MM.1S (cell line): ENCODE data around the gene MVB12B.

Source experiments
- DNase-seq: peaks from one replicate; pipeline ENCODE4 v3.0.0-alpha.2; 2015
- H2AFZ ChIP-seq: fragments of 300-600 bp; sonication (generic); 2 replicates; pipeline ENCODE4 v1.6.0; 2016; ENCODE audit warnings: antibody characterized with exemption, low read length
- H3F3A ChIP-seq: fragments of 300-600 bp; sonication (generic); 2 replicates; pipeline ENCODE4 v1.6.1; 2016; ENCODE audit warnings: mild to moderate bottlenecking, antibody characterized with exemption, low read length, moderate library complexity, mixed read lengths; ENCODE audit not compliant: insufficient read depth
- H3K27ac ChIP-seq: fragments of 300-600 bp; sonication (generic); 2 replicates; pipeline ENCODE4 v1.5.1; 2016; ENCODE audit warnings: mild to moderate bottlenecking, low read length
- H3K27me3 ChIP-seq: fragments of 300-600 bp; sonication (generic); replicated peaks from 2 replicates; pipeline ENCODE4 v1.6.0; 2016; ENCODE audit warnings: low read length; ENCODE audit not compliant: insufficient read depth
- H3K36me3 ChIP-seq: fragments of 300-600 bp; sonication (generic); replicated peaks from 2 replicates; pipeline ENCODE4 v1.6.1; 2016; ENCODE audit warnings: mild to moderate bottlenecking, low read length, mixed read lengths; ENCODE audit not compliant: insufficient read depth
- H3K4me1 ChIP-seq: fragments of 300-600 bp; sonication (generic); 2 replicates; pipeline ENCODE4 v1.6.1; 2016; ENCODE audit warnings: low read length, mixed read lengths
- H3K4me2 ChIP-seq: fragments of 300-600 bp; sonication (generic); 2 replicates; pipeline ENCODE4 v1.6.0; 2016; ENCODE audit warnings: low read depth, low read length
- H3K4me3 ChIP-seq: fragments of 300-600 bp; sonication (generic); 2 replicates; pipeline ENCODE4 v1.5.1; 2016; ENCODE audit warnings: low read length, mixed read lengths
- H3K79me2 ChIP-seq: fragments of 300-600 bp; sonication (generic); 2 replicates; pipeline ENCODE4 v1.6.1; 2016; ENCODE audit warnings: mixed run types, low read length, mixed read lengths
- H3K9ac ChIP-seq: fragments of 300-600 bp; sonication (generic); 2 replicates; pipeline ENCODE4 v1.6.1; 2016; ENCODE audit warnings: low read length, mixed read lengths
- H3K9me2 ChIP-seq: fragments of 300-600 bp; sonication (generic); replicated peaks from 2 replicates; pipeline ENCODE4 v1.6.1; 2016; ENCODE audit warnings: mild to moderate bottlenecking, low read length, mixed read lengths; ENCODE audit not compliant: insufficient read depth
- H3K9me3 ChIP-seq: fragments of 300-600 bp; sonication (generic); replicated peaks from 2 replicates; pipeline ENCODE4 v1.6.1; 2016; ENCODE audit warnings: mild to moderate bottlenecking, low read length, mixed read lengths; ENCODE audit not compliant: insufficient read depth
- H4K20me1 ChIP-seq: fragments of 300-600 bp; sonication (generic); 2 replicates; pipeline ENCODE4 v1.6.1; 2016; ENCODE audit warnings: mild to moderate bottlenecking, low read length, moderate library complexity, mixed read lengths; ENCODE audit not compliant: insufficient read depth
- EZH2 ChIP-seq: fragments of 300-600 bp; sonication (generic); optimal IDR thresholded peaks from 2 replicates; pipeline ENCODE3; 2017; ENCODE audit warnings: low read depth, mild to moderate bottlenecking, antibody characterized with exemption, low read length, mixed read lengths
- EZH2phosphoT487 ChIP-seq: fragments of 300-600 bp; sonication (generic); IDR thresholded peaks from 2 replicates; pipeline ENCODE4 v1.6.1; 2018; ENCODE audit warnings: antibody characterized with exemption, low read length
- TF ChIP-seq, protein P1 (sequence below): fragments of 300-600 bp; sonication (generic); IDR thresholded peaks from 2 replicates; pipeline ENCODE4 v1.5.1; 2016; ENCODE audit warnings: antibody characterized with exemption, low read length, mixed read lengths

Gene MVB12B

DNA sequence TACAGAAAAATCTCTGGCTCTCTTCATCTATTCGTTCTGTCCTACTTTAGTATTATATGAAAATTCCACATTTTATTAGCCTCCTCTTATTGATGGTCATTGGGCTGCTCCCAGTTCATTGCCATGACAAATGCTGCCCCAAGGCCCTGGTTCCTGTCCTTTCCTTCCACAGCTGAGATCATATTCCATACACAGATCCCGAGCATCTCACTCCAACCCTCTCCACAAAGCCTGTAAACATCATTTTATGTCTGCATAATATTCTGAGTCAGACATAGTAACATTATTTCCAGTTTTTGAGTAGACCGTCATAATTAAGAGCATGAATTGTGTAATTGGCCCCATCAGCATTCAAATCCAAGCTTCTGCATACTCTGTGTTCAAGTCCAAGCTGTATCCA lies 86.3 kb downstream of the MVB12B start:
- no peaks in the 10 kb centered on the region for H3K79me2 ChIP-seq
- no peak for DNase-seq
- no peak overlapping the region for H3K4me3 ChIP-seq
- H3K4me1 ChIP-seq, result peaks cover 8% of the 10 kb centered on the region
- no peaks in the 10 kb centered on the region for H3K36me3 ChIP-seq
- H2AFZ ChIP-seq, result no peak overlapping the region
- H3K9me2 ChIP-seq, result no peaks in the 10 kb centered on the region
- TF ChIP-seq EZH2 (no peak), EZH2phosphoT487 (no peak)
- TF ChIP-seq, protein P1, sequence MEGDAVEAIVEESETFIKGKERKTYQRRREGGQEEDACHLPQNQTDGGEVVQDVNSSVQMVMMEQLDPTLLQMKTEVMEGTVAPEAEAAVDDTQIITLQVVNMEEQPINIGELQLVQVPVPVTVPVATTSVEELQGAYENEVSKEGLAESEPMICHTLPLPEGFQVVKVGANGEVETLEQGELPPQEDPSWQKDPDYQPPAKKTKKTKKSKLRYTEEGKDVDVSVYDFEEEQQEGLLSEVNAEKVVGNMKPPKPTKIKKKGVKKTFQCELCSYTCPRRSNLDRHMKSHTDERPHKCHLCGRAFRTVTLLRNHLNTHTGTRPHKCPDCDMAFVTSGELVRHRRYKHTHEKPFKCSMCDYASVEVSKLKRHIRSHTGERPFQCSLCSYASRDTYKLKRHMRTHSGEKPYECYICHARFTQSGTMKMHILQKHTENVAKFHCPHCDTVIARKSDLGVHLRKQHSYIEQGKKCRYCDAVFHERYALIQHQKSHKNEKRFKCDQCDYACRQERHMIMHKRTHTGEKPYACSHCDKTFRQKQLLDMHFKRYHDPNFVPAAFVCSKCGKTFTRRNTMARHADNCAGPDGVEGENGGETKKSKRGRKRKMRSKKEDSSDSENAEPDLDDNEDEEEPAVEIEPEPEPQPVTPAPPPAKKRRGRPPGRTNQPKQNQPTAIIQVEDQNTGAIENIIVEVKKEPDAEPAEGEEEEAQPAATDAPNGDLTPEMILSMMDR, result no peak
- H3K27ac ChIP-seq, result no peak overlapping the region
- no peak overlapping the region for H3K4me2 ChIP-seq
- H3K9me3 ChIP-seq, result no peaks in the 10 kb centered on the region
- no peaks in the 10 kb centered on the region for H4K20me1 ChIP-seq
- no peak overlapping the region for H3K9ac ChIP-seq
- peaks cover 13% of the 10 kb centered on the region for H3F3A ChIP-seq
- peaks cover 5% of the 10 kb centered on the region for H3K27me3 ChIP-seq

DNA sequence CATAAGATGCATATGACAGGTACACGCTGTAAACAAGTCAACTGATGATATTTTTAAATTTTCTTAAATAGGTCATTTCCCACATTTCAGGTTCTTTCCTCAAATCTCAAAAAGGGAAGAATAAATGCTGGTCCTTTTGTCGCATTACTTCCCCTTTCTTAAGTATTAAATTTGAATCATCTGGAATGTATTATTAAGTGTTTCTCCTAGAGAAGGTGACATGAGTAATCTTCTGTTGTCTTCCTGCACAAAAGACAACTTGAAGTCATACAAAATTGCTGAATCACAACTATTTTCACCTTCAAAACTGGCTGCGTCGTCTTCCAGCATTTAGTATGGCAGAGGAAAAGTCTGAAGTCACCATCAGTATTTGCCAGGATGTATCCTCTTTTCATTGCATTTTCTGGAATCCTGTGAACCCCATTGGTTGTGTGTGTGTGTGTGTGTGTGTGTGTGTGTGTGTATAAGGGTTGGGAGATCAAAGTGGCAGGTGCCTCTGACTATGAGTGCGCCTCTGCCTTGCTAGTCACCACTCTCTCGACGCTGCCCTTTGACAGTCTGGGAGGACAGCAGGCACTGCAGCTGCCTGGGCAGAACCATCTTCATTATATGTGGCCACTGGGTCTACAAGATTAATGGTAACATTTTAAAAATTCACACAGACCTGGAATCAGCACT lies 86.9 kb downstream of the MVB12B start:
- Histone ChIP-seq H3K27me3 (peaks cover 5% of the 10 kb centered on the region), H2AFZ (no peak overlapping the region), H3K4me1 (peaks cover 8% of the 10 kb centered on the region), H4K20me1 (no peaks in the 10 kb centered on the region), H3K9ac (no peak overlapping the region), H3K4me3 (no peak overlapping the region), H3F3A (peaks cover 13% of the 10 kb centered on the region), H3K9me3 (no peaks in the 10 kb centered on the region), H3K36me3 (no peaks in the 10 kb centered on the region), H3K79me2 (no peaks in the 10 kb centered on the region), H3K9me2 (no peaks in the 10 kb centered on the region), H3K4me2 (no peak overlapping the region), H3K27ac (no peak overlapping the region)
- no peak for DNase-seq
- no peak for TF ChIP-seq EZH2phosphoT487
- TF ChIP-seq EZH2, result no peak
- TF ChIP-seq, protein P1, result no peak

DNA sequence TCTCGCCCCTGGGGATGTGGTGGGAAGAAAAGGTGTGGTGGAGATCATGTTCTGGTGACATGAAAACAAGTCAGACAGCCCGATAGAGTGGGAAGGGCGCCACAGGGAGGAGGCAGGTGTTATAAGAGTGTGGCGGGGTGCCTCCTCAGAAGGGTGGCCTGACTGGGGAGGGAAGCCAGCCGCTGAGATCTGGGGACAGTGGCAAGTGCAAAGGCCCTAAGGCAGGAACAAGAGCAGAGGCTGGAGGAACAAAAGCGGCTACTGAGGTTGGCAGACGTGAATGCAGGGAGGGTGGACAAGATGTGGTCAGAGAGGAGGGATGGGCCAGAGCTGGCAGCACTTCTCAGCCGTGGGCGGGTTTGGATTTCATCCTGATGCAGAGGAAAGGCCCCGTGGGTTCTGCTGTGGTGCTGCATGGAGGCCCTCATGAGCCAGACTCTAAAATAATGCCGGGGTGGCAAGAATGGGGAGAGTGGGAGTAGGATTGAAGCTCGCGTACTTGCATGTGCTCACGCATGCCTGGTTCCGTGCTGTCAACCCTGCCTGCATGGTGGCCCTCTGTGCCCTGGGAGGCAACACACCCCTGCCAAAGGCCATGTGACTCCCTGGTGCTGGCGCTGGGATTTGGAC lies 89.2 kb downstream of the MVB12B start:
- TF ChIP-seq, protein P1, result no peak
- no peak for TF ChIP-seq EZH2
- TF ChIP-seq EZH2phosphoT487, result no peak
- Histone ChIP-seq H3K4me1 (peaks cover 8% of the 10 kb centered on the region), H3K36me3 (no peaks in the 10 kb centered on the region), H4K20me1 (no peaks in the 10 kb centered on the region), H3K27ac (no peak overlapping the region), H2AFZ (no peak overlapping the region), H3K27me3 (peaks cover 5% of the 10 kb centered on the region), H3K9me2 (no peaks in the 10 kb centered on the region), H3K9ac (no peak overlapping the region), H3K4me2 (no peak overlapping the region), H3K9me3 (no peaks in the 10 kb centered on the region), H3K4me3 (no peak overlapping the region), H3K79me2 (no peaks in the 10 kb centered on the region), H3F3A (peaks cover 13% of the 10 kb centered on the region)
- DNase-seq, result no peak
